Measurements from ENCODE around the gene GALT. TPM values are rescaled to one million over a fixed set of nuclear protein-coding genes. Genes with fewer than 3 reads are reported as not detected.

GALT gene
- total RNA-seq, 1 experiment from 2014 or later: 21.3 TPM

GRCh38 chr9:34658461-34658860, 12.0 kb downstream of the GALT start:
- H3K9me3 Mint-ChIP-seq (ENCODE audit: unreplicated experiment): no peaks in the 10 kb centered on the region
- ChIA-PET POLR2A (interaction anchor here (0.7 to 1.0 kb wide), 3 partner anchors 20 to 207 kb away, joined by 3 read pairs; a partner anchor contains a TSS), CTCF (no interaction called here)
- TF ChIP-seq CTCF (IDR thresholded peaks at IDR 0.05; ENCODE audit: unreplicated experiment): no peak
- no TSS peak for BruUV-seq (replicated peaks)
- no peaks in the 10 kb centered on the region for H3K36me3 Mint-ChIP-seq (ENCODE audit: insufficient read depth, unreplicated experiment)
- DNase-seq (ENCODE audit: unreplicated experiment): no peak
- H3K27me3 Mint-ChIP-seq (ENCODE audit: insufficient read depth, unreplicated experiment): no peaks in the 10 kb centered on the region
- no peak overlapping the region for H3K4me3 Mint-ChIP-seq (ENCODE audit: unreplicated experiment)
- no peak overlapping the region for H3K27ac Mint-ChIP-seq (ENCODE audit: low read depth, unreplicated experiment)
- peaks cover 8% of the 10 kb centered on the region for H3K4me1 Mint-ChIP-seq (ENCODE audit: insufficient read depth, unreplicated experiment)
- intact Hi-C loops (cut with micrococcal nuclease): no loop called here

GRCh38 chr9:34659592-34660253, 13.2 kb downstream of the GALT start:
- H3K36me3 Mint-ChIP-seq (ENCODE audit: insufficient read depth, unreplicated experiment): no peaks in the 10 kb centered on the region
- H3K9me3 Mint-ChIP-seq (ENCODE audit: unreplicated experiment): no peaks in the 10 kb centered on the region
- H3K4me3 Mint-ChIP-seq (ENCODE audit: unreplicated experiment): no peak overlapping the region
- H3K27ac Mint-ChIP-seq (ENCODE audit: low read depth, unreplicated experiment): no peak overlapping the region
- CTCF ChIA-PET: interaction anchor here (0.6 to 2.5 kb wide), 3 partner anchors 13 to 1076 kb away, joined by 3 to 9 read pairs (median 4); partner anchors contain the start of gene GALT
- no TSS peak for BruUV-seq (replicated peaks)
- H3K4me1 Mint-ChIP-seq (ENCODE audit: insufficient read depth, unreplicated experiment): peaks cover 15% of the 10 kb centered on the region
- intact Hi-C loops (cut with micrococcal nuclease): no loop called here
- POLR2A ChIA-PET: interaction anchor here (0.8 to 1.6 kb wide), 3 partner anchors 13 to 39 kb away, joined by 4 to 8 read pairs (median 5); partner anchors contain the start of genes DCTN3 and GALT
- H3K27me3 Mint-ChIP-seq (ENCODE audit: insufficient read depth, unreplicated experiment): no peaks in the 10 kb centered on the region
- peak; percentile 46 for DNase-seq (ENCODE audit: unreplicated experiment)
- TF ChIP-seq CTCF (IDR thresholded peaks at IDR 0.05; ENCODE audit: unreplicated experiment): no peak

DNA sequence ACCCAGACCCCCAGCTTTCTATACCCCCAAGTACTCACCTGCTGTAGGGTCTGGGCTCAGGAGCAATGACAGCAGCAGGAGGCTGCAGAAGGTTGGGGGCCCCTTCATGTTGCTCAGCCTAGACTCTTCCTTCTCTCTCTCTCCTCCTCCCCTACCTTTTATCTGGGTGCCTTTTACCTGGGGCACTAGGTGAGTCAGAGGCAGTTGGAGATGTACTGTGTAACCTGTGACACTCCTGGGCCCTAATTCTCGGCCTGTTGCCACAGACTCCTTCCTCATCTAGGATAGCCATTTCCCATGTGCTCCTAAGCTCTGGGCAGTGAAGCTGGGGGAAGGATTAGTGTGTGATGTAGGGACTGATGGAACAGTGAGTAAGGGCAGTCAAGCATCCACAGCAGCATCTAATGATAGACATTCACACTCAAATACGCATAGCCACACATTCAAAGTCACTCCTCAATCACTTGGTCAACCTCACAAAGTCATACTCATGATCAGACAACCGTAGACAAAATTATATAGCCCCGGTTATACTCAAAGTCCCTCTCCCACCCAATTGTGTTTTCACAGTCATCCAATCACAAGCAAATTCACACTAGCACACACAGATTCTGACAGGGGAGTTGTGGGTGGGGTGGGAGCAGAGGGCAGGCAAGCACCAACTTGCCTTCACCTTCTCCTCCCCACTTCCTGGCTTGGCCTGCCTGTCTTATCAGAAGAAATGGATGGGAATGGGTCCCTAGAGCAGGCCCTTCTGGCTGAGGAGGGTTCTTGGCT, 16.2 kb downstream of the GALT start, which contains the start of gene CCL27:
Gene CCL27, minus strand, starts transcription at position 132 of the 777 bp plus-strand sequence. Its CDS starts 24 bp downstream, at position 108.
- H3K36me3 Mint-ChIP-seq (ENCODE audit: insufficient read depth, unreplicated experiment): peaks cover 9% of the 10 kb centered on the region
- no peaks in the 10 kb centered on the region for H3K27me3 Mint-ChIP-seq (ENCODE audit: insufficient read depth, unreplicated experiment)
- no peaks in the 10 kb centered on the region for H3K9me3 Mint-ChIP-seq (ENCODE audit: unreplicated experiment)
- no peak within 1 kb of the TSS for H3K4me3 Mint-ChIP-seq (ENCODE audit: unreplicated experiment)
- DNase-seq (ENCODE audit: unreplicated experiment): peak; percentile 38
- TF ChIP-seq CTCF (IDR thresholded peaks at IDR 0.05; ENCODE audit: unreplicated experiment): no peak
- ChIA-PET CTCF (interaction anchor here (0.6 to 1.5 kb wide), 6 partner anchors 15 to 295 kb away, joined by 3 read pairs; no protein-coding TSS in a partner anchor), POLR2A (interaction anchor here (1.4 to 2.7 kb wide), 4 partner anchors 10 to 25 kb away, joined by 4 to 11 read pairs (median 6); partner anchors contain the start of genes IL11RA and SIGMAR1)
- no TSS peak for BruUV-seq (replicated peaks)
- peaks cover 17% of the 10 kb centered on the region for H3K4me1 Mint-ChIP-seq (ENCODE audit: insufficient read depth, unreplicated experiment)
- intact Hi-C loops (cut with micrococcal nuclease): no loop called here
- peak within 1 kb of the TSS; percentile 69 for H3K27ac Mint-ChIP-seq (ENCODE audit: low read depth, unreplicated experiment)

DNA sequence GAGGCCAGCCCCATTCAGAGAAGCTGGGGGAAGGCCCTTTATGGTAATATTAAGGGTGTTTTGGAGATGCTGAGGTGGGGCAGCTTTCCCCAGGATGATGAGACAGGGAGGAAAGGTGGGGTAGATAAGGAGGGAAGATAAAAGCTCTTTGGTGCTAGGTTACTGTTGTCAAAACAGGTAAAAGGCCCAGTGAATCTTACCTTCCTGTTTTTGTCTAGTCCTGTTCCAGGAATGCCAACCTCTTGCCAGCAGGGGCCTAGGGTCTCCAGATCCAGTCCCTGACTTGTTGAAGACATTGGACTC, 16.8 kb downstream of the GALT start:
- ChIA-PET POLR2A (interaction anchor here (2.7 kb wide), 1 partner anchor 12 kb away, joined by 11 read pairs; the partner anchor contains the start of gene IL11RA), CTCF (interaction anchor here (0.7 to 1.5 kb wide), 5 partner anchors 16 to 39 kb away, joined by 3 to 5 read pairs (median 3); no protein-coding TSS in a partner anchor)
- Mint-ChIP-seq H3K27ac (ENCODE audit: low read depth, unreplicated experiment) (peak overlapping the region; percentile 69), H3K4me1 (ENCODE audit: insufficient read depth, unreplicated experiment) (peaks cover 17% of the 10 kb centered on the region), H3K36me3 (ENCODE audit: insufficient read depth, unreplicated experiment) (peaks cover 9% of the 10 kb centered on the region), H3K4me3 (ENCODE audit: unreplicated experiment) (no peak overlapping the region), H3K9me3 (ENCODE audit: unreplicated experiment) (no peaks in the 10 kb centered on the region), H3K27me3 (ENCODE audit: insufficient read depth, unreplicated experiment) (no peaks in the 10 kb centered on the region)
- no TSS peak for BruUV-seq (replicated peaks)
- intact Hi-C loops (cut with micrococcal nuclease): no loop called here
- TF ChIP-seq CTCF (IDR thresholded peaks at IDR 0.05; ENCODE audit: unreplicated experiment): no peak
- no peak for DNase-seq (ENCODE audit: unreplicated experiment)
